ENCODE data around the gene PFKFB3.

Gene PFKFB3

DNA sequence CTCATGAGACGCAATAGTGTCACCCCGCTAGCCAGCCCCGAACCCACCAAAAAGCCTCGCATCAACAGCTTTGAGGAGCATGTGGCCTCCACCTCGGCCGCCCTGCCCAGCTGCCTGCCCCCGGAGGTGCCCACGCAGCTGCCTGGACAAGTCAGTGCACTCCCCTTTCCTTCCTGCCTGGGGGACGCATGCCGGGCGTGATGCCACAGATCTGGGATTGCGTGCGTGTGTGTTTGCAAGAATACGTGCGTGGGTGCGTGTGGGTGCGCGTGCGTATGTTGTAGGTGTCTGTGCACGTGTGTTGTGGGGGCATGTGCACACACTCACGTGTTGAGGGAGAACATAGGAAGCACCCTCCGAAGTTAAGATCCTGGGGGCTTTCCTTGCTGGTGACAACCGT is 23.5 kb downstream of the PFKFB3 start:
- TF ChIP-seq, protein P1, sequence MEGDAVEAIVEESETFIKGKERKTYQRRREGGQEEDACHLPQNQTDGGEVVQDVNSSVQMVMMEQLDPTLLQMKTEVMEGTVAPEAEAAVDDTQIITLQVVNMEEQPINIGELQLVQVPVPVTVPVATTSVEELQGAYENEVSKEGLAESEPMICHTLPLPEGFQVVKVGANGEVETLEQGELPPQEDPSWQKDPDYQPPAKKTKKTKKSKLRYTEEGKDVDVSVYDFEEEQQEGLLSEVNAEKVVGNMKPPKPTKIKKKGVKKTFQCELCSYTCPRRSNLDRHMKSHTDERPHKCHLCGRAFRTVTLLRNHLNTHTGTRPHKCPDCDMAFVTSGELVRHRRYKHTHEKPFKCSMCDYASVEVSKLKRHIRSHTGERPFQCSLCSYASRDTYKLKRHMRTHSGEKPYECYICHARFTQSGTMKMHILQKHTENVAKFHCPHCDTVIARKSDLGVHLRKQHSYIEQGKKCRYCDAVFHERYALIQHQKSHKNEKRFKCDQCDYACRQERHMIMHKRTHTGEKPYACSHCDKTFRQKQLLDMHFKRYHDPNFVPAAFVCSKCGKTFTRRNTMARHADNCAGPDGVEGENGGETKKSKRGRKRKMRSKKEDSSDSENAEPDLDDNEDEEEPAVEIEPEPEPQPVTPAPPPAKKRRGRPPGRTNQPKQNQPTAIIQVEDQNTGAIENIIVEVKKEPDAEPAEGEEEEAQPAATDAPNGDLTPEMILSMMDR (IDR thresholded peaks at IDR 0.05) = no peak
- no peak overlapping the region for H3K4me3 ChIP-seq (ENCODE audit: low read depth, low read length)
- H3K79me2 ChIP-seq = no peaks in the 10 kb centered on the region
- H3K4me1 ChIP-seq = no peaks in the 10 kb centered on the region
- no peaks in the 10 kb centered on the region for H3K27me3 ChIP-seq (ENCODE audit: control insufficient read depth, insufficient read depth, low read length)
- no peaks in the 10 kb centered on the region for H3K9me3 ChIP-seq (ENCODE audit: control insufficient read depth, low read length)
- H3K27ac ChIP-seq = no peak overlapping the region
- H3K36me3 ChIP-seq (ENCODE audit: control insufficient read depth, insufficient read depth, low read length) = no peaks in the 10 kb centered on the region
- H3K4me2 ChIP-seq (ENCODE audit: low read length) = no peak overlapping the region
- H2AFZ ChIP-seq = no peak overlapping the region
- no peak overlapping the region for H3K9ac ChIP-seq

- H3K79me2 ChIP-seq = no peaks in the 10 kb centered on the region
Observed at GRCh38 chr10:6227346-6227745, 24.6 kb downstream of the PFKFB3 start.

DNA sequence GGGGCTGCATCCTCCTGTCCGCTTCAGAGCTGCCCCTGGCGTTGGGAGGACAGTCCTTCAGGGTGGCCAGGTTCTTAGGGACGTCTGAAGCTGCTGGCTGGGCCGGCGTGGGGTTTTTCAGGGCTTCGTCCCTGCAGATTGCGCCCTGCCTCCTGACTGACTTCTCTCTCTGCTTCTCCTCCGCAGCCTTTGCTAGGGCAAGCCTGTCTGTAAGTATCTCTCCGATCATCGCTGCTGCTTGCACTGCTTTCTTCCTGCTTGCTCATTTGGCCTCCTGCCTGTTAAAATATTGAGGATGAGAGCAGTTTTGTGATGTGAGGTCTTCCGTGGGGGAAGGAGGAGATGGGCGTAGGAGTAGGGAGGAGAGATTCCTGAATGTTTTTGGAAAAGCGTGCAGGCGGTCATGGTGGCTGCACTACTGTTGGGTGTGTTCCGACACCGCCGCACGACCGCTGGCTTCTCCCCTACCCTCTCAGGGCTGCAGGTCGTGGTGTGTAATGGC is 25.3 kb downstream of the PFKFB3 start:
- Histone ChIP-seq H3K27ac (no peak overlapping the region), H3K79me2 (no peaks in the 10 kb centered on the region), H3K9me3 (ENCODE audit: control insufficient read depth, low read length) (no peaks in the 10 kb centered on the region), H3K27me3 (ENCODE audit: control insufficient read depth, insufficient read depth, low read length) (no peaks in the 10 kb centered on the region), H3K4me1 (no peaks in the 10 kb centered on the region), H3K4me3 (ENCODE audit: low read depth, low read length) (no peak overlapping the region), H3K36me3 (ENCODE audit: control insufficient read depth, insufficient read depth, low read length) (no peaks in the 10 kb centered on the region), H3K9ac (no peak overlapping the region), H3K4me2 (ENCODE audit: low read length) (no peak overlapping the region), H2AFZ (no peak overlapping the region)
- TF ChIP-seq, protein P1 (IDR thresholded peaks at IDR 0.05) = no peak

More at GRCh38 chr10:6227346-6227745, 24.6 kb downstream of the PFKFB3 start:
- Histone ChIP-seq H3K36me3 (ENCODE audit: control insufficient read depth, insufficient read depth, low read length) (no peaks in the 10 kb centered on the region), H3K9ac (no peak overlapping the region), H3K4me3 (ENCODE audit: low read depth, low read length) (no peak overlapping the region), H3K27ac (no peak overlapping the region), H3K27me3 (ENCODE audit: control insufficient read depth, insufficient read depth, low read length) (no peaks in the 10 kb centered on the region), H2AFZ (no peak overlapping the region), H3K4me1 (no peaks in the 10 kb centered on the region), H3K9me3 (ENCODE audit: control insufficient read depth, low read length) (no peaks in the 10 kb centered on the region), H3K4me2 (ENCODE audit: low read length) (no peak overlapping the region)
- TF ChIP-seq, protein P1 (IDR thresholded peaks at IDR 0.05) = no peak

- H3K9me3 ChIP-seq (ENCODE audit: control insufficient read depth, low read length) = no peaks in the 10 kb centered on the region
- H3K79me2 ChIP-seq = no peaks in the 10 kb centered on the region
- no peaks in the 10 kb centered on the region for H3K27me3 ChIP-seq (ENCODE audit: control insufficient read depth, insufficient read depth, low read length)
- H3K4me3 ChIP-seq (ENCODE audit: low read depth, low read length) = no peak overlapping the region
- TF ChIP-seq, protein P1 (IDR thresholded peaks at IDR 0.05) = no peak
- no peak overlapping the region for H3K9ac ChIP-seq
- H2AFZ ChIP-seq = no peak overlapping the region
- H3K27ac ChIP-seq = no peak overlapping the region
- no peaks in the 10 kb centered on the region for H3K4me1 ChIP-seq
- H3K4me2 ChIP-seq (ENCODE audit: low read length) = no peak overlapping the region
- no peaks in the 10 kb centered on the region for H3K36me3 ChIP-seq (ENCODE audit: control insufficient read depth, insufficient read depth, low read length)
Observed at GRCh38 chr10:6228647-6229046, 25.9 kb downstream of the PFKFB3 start.

GRCh38 chr10:6229290-6229689 is 26.6 kb downstream of the PFKFB3 start:
- H3K27ac ChIP-seq = no peak overlapping the region
- no peak overlapping the region for H3K9ac ChIP-seq
- H2AFZ ChIP-seq = no peak overlapping the region
- no peaks in the 10 kb centered on the region for H3K79me2 ChIP-seq
- H3K4me2 ChIP-seq (ENCODE audit: low read length) = no peak overlapping the region
- H3K27me3 ChIP-seq (ENCODE audit: control insufficient read depth, insufficient read depth, low read length) = no peaks in the 10 kb centered on the region
- no peaks in the 10 kb centered on the region for H3K36me3 ChIP-seq (ENCODE audit: control insufficient read depth, insufficient read depth, low read length)
- TF ChIP-seq, protein P1 (IDR thresholded peaks at IDR 0.05) = no peak
- H3K9me3 ChIP-seq (ENCODE audit: control insufficient read depth, low read length) = no peaks in the 10 kb centered on the region
- H3K4me3 ChIP-seq (ENCODE audit: low read depth, low read length) = no peak overlapping the region
- H3K4me1 ChIP-seq = no peaks in the 10 kb centered on the region
